NB4 (cell line): ENCODE measurements around the gene MCTP2.

Source experiments
- DNase-seq: peaks from one replicate; pipeline ENCODE4 v3.0.0; 2010; ENCODE audit warnings: low read depth
- H3K4me3 ChIP-seq: one replicate; pipeline ENCODE4 v1.5.1; 2011; ENCODE audit warnings: mild to moderate bottlenecking, low read depth, low read length, moderate library complexity
- POLR2A ChIP-seq: IDR thresholded peaks from 2 replicates; pipeline ENCODE4 v1.6.1; 2011; ENCODE audit warnings: mild to moderate bottlenecking; ENCODE audit not compliant: insufficient read length; ENCODE audit errors: extremely low read depth
- TF ChIP-seq, protein P1 (sequence below): IDR thresholded peaks from one replicate; pipeline ENCODE4 v1.5.1; 2012; ENCODE audit warnings: low read depth, low read length

The MCTP2 gene

DNA sequence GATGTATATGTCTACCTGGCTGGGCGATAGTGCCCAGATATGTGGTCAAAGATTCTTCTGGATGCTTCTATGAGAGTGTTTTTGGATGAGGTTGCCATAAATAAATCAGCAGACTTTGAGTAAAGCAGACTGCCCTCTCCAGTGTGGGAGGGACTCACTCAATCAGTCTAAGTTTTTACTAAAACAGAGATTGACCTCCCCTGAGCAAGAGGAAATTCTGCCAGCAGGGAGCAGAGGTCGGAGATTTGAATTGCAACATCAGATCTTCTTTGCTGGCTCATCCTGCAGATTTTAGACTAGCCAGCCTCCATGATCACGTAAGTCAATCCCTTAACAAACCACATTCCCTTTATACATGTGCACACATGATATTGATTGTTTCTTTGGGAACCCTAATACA is 300.9 kb downstream of the MCTP2 start:
- no peak overlapping the region for H3K4me3 ChIP-seq
- TF ChIP-seq POLR2A = no peak
- TF ChIP-seq, protein P1, sequence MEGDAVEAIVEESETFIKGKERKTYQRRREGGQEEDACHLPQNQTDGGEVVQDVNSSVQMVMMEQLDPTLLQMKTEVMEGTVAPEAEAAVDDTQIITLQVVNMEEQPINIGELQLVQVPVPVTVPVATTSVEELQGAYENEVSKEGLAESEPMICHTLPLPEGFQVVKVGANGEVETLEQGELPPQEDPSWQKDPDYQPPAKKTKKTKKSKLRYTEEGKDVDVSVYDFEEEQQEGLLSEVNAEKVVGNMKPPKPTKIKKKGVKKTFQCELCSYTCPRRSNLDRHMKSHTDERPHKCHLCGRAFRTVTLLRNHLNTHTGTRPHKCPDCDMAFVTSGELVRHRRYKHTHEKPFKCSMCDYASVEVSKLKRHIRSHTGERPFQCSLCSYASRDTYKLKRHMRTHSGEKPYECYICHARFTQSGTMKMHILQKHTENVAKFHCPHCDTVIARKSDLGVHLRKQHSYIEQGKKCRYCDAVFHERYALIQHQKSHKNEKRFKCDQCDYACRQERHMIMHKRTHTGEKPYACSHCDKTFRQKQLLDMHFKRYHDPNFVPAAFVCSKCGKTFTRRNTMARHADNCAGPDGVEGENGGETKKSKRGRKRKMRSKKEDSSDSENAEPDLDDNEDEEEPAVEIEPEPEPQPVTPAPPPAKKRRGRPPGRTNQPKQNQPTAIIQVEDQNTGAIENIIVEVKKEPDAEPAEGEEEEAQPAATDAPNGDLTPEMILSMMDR = no peak
- no peak for DNase-seq
